ENCODE measurements around the gene AP4B1. TPM values are rescaled to one million over a fixed set of nuclear protein-coding genes. Genes with fewer than 3 reads are reported as not detected.

The AP4B1 gene
- polyA plus RNA-seq, 1 donor from 2014 or later: 178 TPM

DNA sequence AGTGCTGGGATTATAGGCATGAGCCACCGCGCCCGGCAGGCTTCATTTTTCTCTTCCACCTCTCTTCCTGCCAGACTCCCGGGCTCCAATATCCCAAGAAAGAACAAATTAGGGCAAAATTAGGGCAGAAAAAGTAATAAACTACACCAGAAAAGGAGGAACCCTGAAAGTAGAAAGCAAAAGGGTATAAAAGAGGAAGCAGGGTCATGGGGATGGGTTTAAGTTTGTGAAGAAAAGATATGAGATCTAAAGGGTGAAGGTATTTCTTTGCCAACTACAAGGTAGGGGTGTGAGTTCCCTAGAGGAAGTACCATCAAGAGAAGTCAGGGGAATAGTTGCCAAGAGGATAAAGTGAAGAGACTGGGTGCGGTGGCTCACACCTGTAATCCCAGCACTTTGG, 43.0 kb downstream of the AP4B1 start:
- H2AFZ ChIP-seq (ENCODE audit: low read depth, low read length): no peak overlapping the region
- H3K27ac ChIP-seq (ENCODE audit: low read length): no peak overlapping the region
- H3K9ac ChIP-seq (ENCODE audit: low read length): no peak overlapping the region
- H3K4me3 ChIP-seq (ENCODE audit: low read length): no peak overlapping the region
- H3K27me3 ChIP-seq (ENCODE audit: insufficient read depth, low read depth, low read length): no peaks in the 10 kb centered on the region
- H3K36me3 ChIP-seq (ENCODE audit: insufficient read depth, low read length): no peaks in the 10 kb centered on the region
- no peaks in the 10 kb centered on the region for H3K9me2 ChIP-seq (ENCODE audit: insufficient read depth, low read length)
- no peak overlapping the region for H3K4me2 ChIP-seq (ENCODE audit: low read length)
- no peaks in the 10 kb centered on the region for H4K20me1 ChIP-seq (ENCODE audit: insufficient read depth)
- no peaks in the 10 kb centered on the region for H3K9me3 ChIP-seq (ENCODE audit: low read length)
- H3K79me2 ChIP-seq (replicated peaks; ENCODE audit: insufficient read depth, low read length): no peaks in the 10 kb centered on the region
- TF ChIP-seq MXI1 (conservative IDR thresholded peaks at IDR 0.05; ENCODE audit: poor library complexity, severe bottlenecking) (no peak), RAD21 (conservative IDR thresholded peaks at IDR 0.05) (no peak), EZH2 (IDR thresholded peaks at IDR 0.05; ENCODE audit: borderline replicate concordance, insufficient read depth, low read length, poor library complexity, severe bottlenecking) (no peak), TAF1 (IDR thresholded peaks at IDR 0.05; ENCODE audit: low read depth) (no peak), EP300 (conservative IDR thresholded peaks at IDR 0.05; ENCODE audit: poor library complexity, severe bottlenecking) (no peak)
- TF ChIP-seq, protein P1, sequence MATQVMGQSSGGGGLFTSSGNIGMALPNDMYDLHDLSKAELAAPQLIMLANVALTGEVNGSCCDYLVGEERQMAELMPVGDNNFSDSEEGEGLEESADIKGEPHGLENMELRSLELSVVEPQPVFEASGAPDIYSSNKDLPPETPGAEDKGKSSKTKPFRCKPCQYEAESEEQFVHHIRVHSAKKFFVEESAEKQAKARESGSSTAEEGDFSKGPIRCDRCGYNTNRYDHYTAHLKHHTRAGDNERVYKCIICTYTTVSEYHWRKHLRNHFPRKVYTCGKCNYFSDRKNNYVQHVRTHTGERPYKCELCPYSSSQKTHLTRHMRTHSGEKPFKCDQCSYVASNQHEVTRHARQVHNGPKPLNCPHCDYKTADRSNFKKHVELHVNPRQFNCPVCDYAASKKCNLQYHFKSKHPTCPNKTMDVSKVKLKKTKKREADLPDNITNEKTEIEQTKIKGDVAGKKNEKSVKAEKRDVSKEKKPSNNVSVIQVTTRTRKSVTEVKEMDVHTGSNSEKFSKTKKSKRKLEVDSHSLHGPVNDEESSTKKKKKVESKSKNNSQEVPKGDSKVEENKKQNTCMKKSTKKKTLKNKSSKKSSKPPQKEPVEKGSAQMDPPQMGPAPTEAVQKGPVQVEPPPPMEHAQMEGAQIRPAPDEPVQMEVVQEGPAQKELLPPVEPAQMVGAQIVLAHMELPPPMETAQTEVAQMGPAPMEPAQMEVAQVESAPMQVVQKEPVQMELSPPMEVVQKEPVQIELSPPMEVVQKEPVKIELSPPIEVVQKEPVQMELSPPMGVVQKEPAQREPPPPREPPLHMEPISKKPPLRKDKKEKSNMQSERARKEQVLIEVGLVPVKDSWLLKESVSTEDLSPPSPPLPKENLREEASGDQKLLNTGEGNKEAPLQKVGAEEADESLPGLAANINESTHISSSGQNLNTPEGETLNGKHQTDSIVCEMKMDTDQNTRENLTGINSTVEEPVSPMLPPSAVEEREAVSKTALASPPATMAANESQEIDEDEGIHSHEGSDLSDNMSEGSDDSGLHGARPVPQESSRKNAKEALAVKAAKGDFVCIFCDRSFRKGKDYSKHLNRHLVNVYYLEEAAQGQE (IDR thresholded peaks at IDR 0.05; ENCODE audit: borderline replicate concordance): no peak
- TF ChIP-seq, protein P2, sequence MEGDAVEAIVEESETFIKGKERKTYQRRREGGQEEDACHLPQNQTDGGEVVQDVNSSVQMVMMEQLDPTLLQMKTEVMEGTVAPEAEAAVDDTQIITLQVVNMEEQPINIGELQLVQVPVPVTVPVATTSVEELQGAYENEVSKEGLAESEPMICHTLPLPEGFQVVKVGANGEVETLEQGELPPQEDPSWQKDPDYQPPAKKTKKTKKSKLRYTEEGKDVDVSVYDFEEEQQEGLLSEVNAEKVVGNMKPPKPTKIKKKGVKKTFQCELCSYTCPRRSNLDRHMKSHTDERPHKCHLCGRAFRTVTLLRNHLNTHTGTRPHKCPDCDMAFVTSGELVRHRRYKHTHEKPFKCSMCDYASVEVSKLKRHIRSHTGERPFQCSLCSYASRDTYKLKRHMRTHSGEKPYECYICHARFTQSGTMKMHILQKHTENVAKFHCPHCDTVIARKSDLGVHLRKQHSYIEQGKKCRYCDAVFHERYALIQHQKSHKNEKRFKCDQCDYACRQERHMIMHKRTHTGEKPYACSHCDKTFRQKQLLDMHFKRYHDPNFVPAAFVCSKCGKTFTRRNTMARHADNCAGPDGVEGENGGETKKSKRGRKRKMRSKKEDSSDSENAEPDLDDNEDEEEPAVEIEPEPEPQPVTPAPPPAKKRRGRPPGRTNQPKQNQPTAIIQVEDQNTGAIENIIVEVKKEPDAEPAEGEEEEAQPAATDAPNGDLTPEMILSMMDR (IDR thresholded peaks at IDR 0.05; ENCODE audit: poor library complexity, severe bottlenecking): no peak
- H3F3A ChIP-seq (ENCODE audit: insufficient read depth, low read length, poor library complexity, severe bottlenecking): no peaks in the 10 kb centered on the region

DNA sequence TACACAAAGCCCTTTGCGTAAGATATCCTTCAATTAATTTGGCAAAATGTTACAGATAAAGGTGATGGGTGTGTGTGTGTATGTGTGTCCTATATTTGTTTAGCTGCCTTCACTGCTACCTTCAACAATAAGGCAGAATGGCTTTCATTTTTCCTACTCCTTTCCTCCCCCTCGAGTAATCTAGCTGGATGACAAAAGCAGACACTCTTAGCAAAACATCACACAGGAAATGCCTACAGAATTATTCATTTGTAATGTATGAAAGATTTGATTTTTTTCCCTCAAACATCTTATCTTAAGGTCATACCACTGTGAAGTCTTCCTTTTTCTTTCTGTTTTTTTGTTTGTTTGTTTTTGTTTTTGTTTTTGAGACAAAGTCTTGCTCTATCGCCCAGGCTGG, 43.7 kb downstream of the AP4B1 start:
- Histone ChIP-seq H3K9me3 (ENCODE audit: low read length) (no peaks in the 10 kb centered on the region), H3K36me3 (ENCODE audit: insufficient read depth, low read length) (no peaks in the 10 kb centered on the region), H3K9ac (ENCODE audit: low read length) (no peak overlapping the region), H4K20me1 (ENCODE audit: insufficient read depth) (no peaks in the 10 kb centered on the region), H3K79me2 (replicated peaks; ENCODE audit: insufficient read depth, low read length) (no peaks in the 10 kb centered on the region), H3F3A (ENCODE audit: insufficient read depth, low read length, poor library complexity, severe bottlenecking) (no peaks in the 10 kb centered on the region), H3K4me3 (ENCODE audit: low read length) (no peak overlapping the region), H2AFZ (ENCODE audit: low read depth, low read length) (no peak overlapping the region), H3K9me2 (ENCODE audit: insufficient read depth, low read length) (no peaks in the 10 kb centered on the region), H3K27me3 (ENCODE audit: insufficient read depth, low read depth, low read length) (no peaks in the 10 kb centered on the region), H3K27ac (ENCODE audit: low read length) (no peak overlapping the region), H3K4me2 (ENCODE audit: low read length) (no peak overlapping the region)
- no peak for TF ChIP-seq POLR2AphosphoS5 (IDR thresholded peaks at IDR 0.05)
- no peak for TF ChIP-seq EZH2 (IDR thresholded peaks at IDR 0.05; ENCODE audit: borderline replicate concordance, insufficient read depth, low read length, poor library complexity, severe bottlenecking)
- TF ChIP-seq EP300 (conservative IDR thresholded peaks at IDR 0.05; ENCODE audit: poor library complexity, severe bottlenecking): no peak
- no peak for TF ChIP-seq SMC3 (conservative IDR thresholded peaks at IDR 0.05; ENCODE audit: poor library complexity)

Measured in neural cell (in vitro differentiated cells).